WI38 (cell line): ENCODE data around the gene ABHD15.

Source experiments
- H3K4me3 ChIP-seq: 2 replicates; pipeline ENCODE4 v1.5.1; 2011; ENCODE audit warnings: low read depth, mild to moderate bottlenecking, control low read depth, low read length
- TF ChIP-seq, protein P1 (sequence below): IDR thresholded peaks from 2 replicates; pipeline ENCODE4 v1.5.1; 2012; ENCODE audit warnings: low read depth, mild to moderate bottlenecking, control low read depth, low read length

ABHD15 gene

DNA sequence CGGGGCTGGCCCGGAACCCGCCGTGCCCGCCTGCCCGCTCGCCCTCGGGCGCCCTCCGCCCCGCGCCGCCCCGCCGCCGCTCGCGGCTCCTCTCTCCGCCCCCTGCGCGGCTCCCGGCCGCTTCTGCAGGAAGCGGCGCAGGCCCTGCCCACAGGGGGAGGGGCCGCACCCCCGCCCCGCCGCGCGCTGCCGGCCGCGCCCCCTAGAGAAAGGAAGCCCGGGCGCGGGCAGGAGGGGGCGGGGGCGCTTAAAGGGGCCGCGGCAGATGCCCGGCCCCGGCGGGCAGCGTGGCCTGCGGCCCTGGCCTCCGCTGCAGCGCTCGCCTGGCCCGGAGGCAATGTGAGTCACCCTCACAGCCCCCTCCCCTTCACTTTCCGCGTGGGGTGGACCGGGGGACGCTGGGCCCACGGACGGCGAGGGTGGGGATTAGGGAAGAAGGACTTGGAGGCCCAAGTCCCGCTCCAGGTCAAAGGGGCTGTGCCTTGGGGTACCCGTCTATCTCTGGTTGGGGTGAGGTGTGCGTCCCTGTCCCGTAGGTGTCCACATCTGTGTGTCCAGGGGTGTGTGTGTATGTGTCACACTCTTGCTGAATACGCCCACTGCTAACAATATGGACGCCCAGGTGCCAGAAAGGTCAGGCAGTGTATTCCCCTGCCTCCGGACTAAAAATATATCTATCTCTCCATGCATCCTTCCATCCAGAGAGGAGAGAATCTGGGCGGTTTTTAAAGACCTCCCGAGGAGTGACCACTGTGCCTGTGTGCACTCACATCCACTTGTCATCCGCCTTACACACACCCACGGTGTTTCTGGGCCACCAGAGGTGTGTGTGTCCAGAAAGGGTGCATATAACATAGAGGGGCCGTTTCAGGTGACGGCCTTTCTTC lies 22.9 kb upstream of the ABHD15 start, which contains the start of gene GIT1:
Gene GIT1, minus strand, starts transcription at position 125 of the 887 bp plus-strand sequence. CDS start 270 bp downstream, outside the sequence.
- H3K4me3 ChIP-seq = peak within 1 kb of the TSS; percentile 84
- TF ChIP-seq, protein P1, sequence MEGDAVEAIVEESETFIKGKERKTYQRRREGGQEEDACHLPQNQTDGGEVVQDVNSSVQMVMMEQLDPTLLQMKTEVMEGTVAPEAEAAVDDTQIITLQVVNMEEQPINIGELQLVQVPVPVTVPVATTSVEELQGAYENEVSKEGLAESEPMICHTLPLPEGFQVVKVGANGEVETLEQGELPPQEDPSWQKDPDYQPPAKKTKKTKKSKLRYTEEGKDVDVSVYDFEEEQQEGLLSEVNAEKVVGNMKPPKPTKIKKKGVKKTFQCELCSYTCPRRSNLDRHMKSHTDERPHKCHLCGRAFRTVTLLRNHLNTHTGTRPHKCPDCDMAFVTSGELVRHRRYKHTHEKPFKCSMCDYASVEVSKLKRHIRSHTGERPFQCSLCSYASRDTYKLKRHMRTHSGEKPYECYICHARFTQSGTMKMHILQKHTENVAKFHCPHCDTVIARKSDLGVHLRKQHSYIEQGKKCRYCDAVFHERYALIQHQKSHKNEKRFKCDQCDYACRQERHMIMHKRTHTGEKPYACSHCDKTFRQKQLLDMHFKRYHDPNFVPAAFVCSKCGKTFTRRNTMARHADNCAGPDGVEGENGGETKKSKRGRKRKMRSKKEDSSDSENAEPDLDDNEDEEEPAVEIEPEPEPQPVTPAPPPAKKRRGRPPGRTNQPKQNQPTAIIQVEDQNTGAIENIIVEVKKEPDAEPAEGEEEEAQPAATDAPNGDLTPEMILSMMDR = no peak

DNA sequence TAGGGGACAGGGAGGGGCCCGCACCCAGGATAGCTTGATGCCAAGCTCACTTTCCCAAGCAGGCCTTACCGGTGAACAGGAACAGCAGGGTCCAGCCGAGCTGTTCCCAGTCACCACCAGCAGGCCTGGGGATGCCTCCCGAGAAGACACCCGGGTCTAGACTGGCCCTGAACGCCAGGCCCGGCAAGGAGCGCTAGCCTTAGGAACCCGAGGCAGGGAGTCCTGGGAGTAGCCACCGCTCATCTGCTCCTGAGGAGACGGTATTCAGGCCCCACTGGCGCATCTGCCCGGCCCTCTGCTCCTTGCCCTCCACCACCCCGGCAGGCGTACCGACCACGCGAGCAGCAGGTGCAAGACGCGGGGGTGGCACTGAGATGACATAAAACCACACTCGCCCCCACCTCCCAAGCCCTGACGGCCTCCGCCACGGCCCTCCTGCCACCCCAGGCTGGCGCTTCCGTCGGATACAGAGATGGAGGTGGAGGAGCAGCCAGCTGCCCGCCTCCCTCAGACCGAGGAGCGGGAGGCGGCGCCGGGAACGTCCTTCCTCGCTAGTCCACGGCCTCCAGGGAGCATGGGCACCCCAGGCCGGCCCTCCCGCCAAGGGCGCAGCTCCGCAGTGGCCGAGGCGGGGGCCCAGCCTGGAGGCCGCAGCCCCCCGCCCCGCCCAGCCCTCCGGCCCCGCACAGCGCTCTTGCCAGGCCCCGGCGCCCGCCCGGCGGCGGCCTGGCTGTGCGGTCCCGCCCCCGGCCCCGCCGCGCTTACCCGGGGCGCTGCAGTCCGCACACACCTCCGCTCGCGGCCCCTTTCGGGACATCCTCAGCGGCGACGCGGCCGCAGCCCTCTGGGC lies 21.9 kb upstream of the ABHD15 start:
- H3K4me3 ChIP-seq = peak overlapping the region; percentile 84
- TF ChIP-seq, protein P1 = no peak

DNA sequence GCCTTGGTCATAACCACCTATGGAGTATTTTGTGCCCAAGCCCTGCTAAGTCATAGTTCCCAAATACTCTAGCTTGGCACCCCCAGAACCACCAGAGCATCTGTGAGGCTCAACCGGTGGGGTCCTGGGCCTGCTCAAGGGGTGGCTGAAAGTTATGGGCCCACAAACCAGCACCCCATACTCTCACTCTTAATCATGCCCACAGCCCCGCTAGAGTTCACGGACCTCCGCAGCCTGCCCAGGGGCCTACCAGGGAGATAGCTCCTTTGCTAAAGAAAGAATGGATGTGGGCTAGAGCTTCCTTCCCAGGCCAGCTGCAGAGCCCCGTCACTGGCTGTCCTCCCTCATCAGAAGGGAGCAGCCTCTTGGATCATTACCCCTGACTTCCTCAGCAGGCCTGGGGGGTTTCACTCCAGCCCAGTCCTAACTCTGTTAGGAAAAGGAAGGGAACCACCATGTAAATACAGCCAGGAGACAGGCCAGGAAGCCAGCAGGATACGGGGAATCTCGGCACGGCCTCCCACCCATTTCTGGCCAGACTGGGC lies 21.3 kb upstream of the ABHD15 start:
- TF ChIP-seq, protein P1 = no peak

DNA sequence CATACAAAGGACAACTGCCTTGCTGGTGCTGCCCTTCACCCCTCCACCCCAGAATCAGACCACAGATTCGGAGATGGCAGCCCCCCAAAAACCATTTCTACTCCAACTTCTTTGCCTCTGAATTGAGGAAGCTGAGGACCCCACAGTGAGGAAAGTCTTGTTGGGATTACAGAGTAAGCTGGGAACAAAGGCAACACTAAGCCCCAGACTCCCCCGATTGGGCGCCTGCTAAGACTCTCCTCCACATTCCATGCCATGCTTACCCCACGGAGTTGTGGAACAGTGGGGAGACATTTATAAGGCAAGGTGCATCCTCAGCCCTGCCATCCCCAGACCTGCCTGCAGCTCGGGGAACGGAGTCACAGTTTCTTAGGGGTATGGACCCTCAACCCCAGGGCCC lies 20.8 kb upstream of the ABHD15 start:
- TF ChIP-seq, protein P1 = no peak
- H3K4me3 ChIP-seq = peak overlapping the region; percentile 84

More for the DNA sequence above, 21.3 kb upstream of the ABHD15 start:
- peak overlapping the region; percentile 84 for H3K4me3 ChIP-seq

DNA sequence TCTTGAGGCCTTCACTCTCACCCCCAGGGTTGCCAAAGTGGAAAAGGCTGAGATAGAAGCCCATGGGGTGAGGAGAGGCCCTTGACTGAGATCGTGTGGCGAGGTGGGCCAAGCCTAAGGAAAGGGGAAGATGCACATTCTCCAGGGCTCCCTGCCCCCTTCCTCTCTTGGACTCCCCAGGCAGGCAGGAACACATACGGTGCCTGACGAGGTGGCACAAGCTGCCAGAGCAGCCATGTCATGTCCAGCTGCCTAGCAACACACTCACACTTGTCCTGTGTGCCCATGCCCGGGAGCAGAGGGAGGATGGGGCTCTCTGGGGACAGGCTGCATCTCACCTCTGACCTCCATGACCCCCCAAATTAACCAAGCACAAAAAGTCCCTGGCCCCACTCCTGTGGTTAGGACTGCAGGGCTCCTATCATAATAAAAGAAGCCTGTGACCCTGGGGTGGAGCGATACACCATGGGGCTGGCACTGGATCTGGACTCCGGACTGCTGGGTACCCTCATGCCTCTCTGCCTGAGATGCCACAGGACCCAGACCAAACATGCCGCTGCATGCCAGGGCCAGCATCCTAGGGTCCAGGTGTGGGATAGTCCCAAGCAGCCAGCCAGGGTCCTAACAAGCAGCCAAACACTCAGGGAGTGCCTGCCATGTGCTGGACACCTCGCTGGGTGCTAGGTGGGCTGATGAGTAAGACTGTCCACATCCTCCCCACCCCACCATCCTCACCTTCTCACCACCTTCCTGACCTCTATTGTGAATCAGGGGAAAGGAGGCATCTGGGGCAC lies 20.0 kb upstream of the ABHD15 start:
- H3K4me3 ChIP-seq = no peak overlapping the region
- TF ChIP-seq, protein P1 = no peak

GRCh38 chr17:29585080-29585751 lies 18.4 kb upstream of the ABHD15 start:
- no peak overlapping the region for H3K4me3 ChIP-seq
- TF ChIP-seq, protein P1 = no peak
